AG04449 (cell line): ENCODE measurements around the gene RANBP3.

ENCODE experiments used
- CTCF ChIA-PET: fragments of 350-600 bp; formaldehyde crosslinking; extraction: SDS; loops from one replicate; lab custom pipeline; 2021; ENCODE audit warnings: antibody characterized with exemption; lab: Yijun Ruan, JAX
- POLR2A ChIA-PET: fragments of 400-600, 350-600 bp; formaldehyde crosslinking; extraction: SDS; loops from one replicate; lab custom pipeline; 2020; ENCODE audit warnings: antibody characterized with exemption, inconsistent platforms; lab: Yijun Ruan, JAX
- DNase-seq: peaks from one replicate; pipeline ENCODE4 v3.0.0-alpha.2; 2010; ENCODE audit warnings: low read depth, low spot score
- H3K4me3 ChIP-seq: 2 replicates; pipeline ENCODE4 v1.5.1; 2011; ENCODE audit warnings: low read depth, mild to moderate bottlenecking, control low read depth, low read length
- TF ChIP-seq, protein P1 (sequence below): IDR thresholded peaks from one replicate; pipeline ENCODE4 v1.5.1; 2011; ENCODE audit warnings: mild to moderate bottlenecking, moderate library complexity, low read length, control low read depth, inconsistent platforms; ENCODE audit not compliant: insufficient read depth; ENCODE audit errors: missing control alignments

RANBP3 gene

DNA sequence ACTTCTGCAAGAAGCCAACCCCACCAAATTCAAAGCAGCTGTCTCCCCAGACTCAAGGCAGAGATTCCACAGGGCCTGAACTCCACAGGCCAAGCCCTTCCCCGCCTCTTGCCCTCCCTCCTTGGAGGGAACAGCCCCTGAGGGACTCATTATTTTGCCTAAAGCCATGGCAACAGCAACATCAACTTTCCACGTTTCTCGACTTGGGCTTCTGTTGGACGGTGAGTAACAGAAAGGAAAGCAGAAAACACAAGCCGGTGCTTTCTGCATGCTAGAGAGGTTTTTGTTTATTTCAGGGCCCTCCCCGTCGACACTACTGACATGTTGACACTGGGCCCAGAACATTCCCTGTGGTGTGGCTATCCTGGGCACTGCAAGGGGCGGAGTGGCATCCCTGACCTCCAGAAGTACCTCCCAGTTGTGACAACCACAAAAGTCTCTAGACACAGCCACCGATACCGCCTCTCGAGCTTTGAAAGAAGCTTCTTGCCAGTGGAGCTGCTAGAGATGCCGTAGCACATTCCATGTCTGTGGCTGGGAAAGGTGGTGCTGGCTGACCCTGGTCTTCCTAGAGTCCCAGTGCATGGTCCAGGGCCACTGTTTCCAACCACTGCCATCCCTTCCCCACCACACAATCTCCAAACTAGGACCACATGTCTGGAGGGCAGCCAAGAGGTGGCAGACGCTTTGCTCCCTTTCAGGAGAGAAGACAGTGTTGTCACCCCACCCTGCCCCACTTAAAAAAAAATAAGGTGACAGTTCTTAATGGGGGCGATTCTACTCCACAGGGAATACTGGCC, 51.1 kb downstream of the RANBP3 start:
- TF ChIP-seq, protein P1, sequence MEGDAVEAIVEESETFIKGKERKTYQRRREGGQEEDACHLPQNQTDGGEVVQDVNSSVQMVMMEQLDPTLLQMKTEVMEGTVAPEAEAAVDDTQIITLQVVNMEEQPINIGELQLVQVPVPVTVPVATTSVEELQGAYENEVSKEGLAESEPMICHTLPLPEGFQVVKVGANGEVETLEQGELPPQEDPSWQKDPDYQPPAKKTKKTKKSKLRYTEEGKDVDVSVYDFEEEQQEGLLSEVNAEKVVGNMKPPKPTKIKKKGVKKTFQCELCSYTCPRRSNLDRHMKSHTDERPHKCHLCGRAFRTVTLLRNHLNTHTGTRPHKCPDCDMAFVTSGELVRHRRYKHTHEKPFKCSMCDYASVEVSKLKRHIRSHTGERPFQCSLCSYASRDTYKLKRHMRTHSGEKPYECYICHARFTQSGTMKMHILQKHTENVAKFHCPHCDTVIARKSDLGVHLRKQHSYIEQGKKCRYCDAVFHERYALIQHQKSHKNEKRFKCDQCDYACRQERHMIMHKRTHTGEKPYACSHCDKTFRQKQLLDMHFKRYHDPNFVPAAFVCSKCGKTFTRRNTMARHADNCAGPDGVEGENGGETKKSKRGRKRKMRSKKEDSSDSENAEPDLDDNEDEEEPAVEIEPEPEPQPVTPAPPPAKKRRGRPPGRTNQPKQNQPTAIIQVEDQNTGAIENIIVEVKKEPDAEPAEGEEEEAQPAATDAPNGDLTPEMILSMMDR: no peak
- no peak for DNase-seq
- H3K4me3 ChIP-seq: no peak overlapping the region
- POLR2A ChIA-PET: no interaction called here
- CTCF ChIA-PET: interaction anchor here (3.7 kb wide), 1 partner anchor 123 kb away, joined by 13 read pairs; no protein-coding TSS in a partner anchor

GRCh38 chr19:5925830-5926427, 52.0 kb downstream of the RANBP3 start:
- TF ChIP-seq, protein P1: no peak
- POLR2A ChIA-PET: no interaction called here
- CTCF ChIA-PET: interaction anchor here (0.8 to 3.7 kb wide), 4 partner anchors 8 to 122 kb away, joined by 3 to 13 read pairs (median 3); no protein-coding TSS in a partner anchor
- H3K4me3 ChIP-seq: no peak overlapping the region
- no peak for DNase-seq

DNA sequence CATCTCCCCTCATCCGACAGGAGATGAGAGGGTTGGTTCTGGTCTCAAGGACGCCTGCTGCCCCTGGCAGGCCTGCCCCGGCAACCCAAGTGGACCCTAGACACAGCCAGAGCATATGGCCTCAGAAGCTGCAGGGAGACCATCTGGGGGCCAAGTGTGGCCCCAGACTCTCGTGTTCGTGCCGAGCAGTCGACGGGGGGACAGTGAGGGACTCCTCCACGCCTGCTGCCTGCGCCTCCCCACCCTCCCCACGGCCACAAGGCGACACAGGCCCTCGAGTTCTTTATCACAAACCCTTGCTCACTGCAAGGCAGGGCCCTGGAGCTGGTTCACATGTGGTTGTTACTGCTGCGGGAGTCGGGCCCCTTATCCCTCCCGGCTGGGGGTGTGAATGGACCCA, 54.6 kb downstream of the RANBP3 start:
- DNase-seq: no peak
- H3K4me3 ChIP-seq: no peak overlapping the region
- TF ChIP-seq, protein P1: no peak
- POLR2A ChIA-PET: no interaction called here
- CTCF ChIA-PET: interaction anchor here (1.0 to 1.2 kb wide), 2 partner anchors 99 to 119 kb away, joined by 3 read pairs; no protein-coding TSS in a partner anchor

- ChIA-PET POLR2A (no interaction called here), CTCF (interaction anchor here (0.8 kb wide), 1 partner anchor 118 kb away, joined by 4 read pairs; no protein-coding TSS in a partner anchor)
- no peak overlapping the region for H3K4me3 ChIP-seq
- TF ChIP-seq, protein P1: no peak
- DNase-seq: no peak
Observed at GRCh38 chr19:5922161-5922545, 55.8 kb downstream of the RANBP3 start.

DNA sequence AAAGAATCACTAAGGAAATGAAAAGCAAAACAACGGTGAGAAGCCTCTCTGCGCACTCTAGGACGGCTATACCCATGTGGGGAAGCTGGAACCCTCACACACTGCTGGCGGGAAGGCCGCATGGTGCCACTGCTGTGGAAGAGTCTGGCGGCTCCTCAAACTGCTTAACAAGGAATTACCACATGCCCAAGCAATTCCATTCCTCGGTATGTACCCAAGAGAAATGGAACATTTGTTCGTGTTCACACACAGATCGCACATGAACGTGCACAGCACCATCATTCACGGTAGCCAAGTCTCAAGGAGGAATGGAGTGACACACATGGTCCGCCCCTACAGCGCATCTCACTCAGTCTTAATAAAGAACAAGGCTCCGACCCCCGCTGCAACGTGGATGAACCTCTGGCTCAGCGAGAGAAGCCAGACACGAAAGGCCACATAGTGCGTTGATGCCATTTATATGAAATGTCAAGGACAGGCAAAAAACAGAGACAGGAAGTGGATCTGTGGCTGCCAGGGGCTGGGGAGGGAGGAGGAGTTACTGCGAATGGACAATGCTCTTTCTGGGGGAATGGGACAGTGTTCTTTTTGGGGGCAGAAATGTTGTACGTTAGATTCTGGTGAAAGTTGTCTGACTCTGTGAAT, 56.3 kb downstream of the RANBP3 start:
- H3K4me3 ChIP-seq: no peak overlapping the region
- TF ChIP-seq, protein P1: no peak
- DNase-seq: no peak
- CTCF ChIA-PET: interaction anchor here (0.8 to 2.3 kb wide), 1 partner anchor 118 kb away, joined by 4 to 9 read pairs; no protein-coding TSS in a partner anchor
- POLR2A ChIA-PET: no interaction called here

GRCh38 chr19:5918463-5919079, 59.4 kb downstream of the RANBP3 start:
- DNase-seq: no peak
- ChIA-PET CTCF (no interaction called here), POLR2A (no interaction called here)
- H3K4me3 ChIP-seq: no peak overlapping the region
- TF ChIP-seq, protein P1: no peak
